Activated T-helper 17 cell treated with anti-CD3 and anti-CD28 coated beads, Interleukin-2, amount 50 U/mL, for 72 hours (primary cell): Measurements from ENCODE around the gene SLX9. TPM values are rescaled to one million over a fixed set of nuclear protein-coding genes. Genes with fewer than 3 reads are reported as not detected.
"Not testable (repeated sequence)": the region's sequence is repeated elsewhere in the genome, so short reads cannot be mapped to it uniquely, and the experiment has no call there.

Experiments used
- ATAC-seq: fragments of 150-1000 bp; cut with Tn5 transposase; replicated peaks from 2 replicates; pipeline ENCODE4 v1.10.0; 2021; ENCODE audit warnings: mild to moderate bottlenecking, moderate library complexity
- H3K27ac Mint-ChIP-seq: one replicate; pipeline ENCODE4 v1.8.0; 2022; ENCODE audit warnings: mixed read lengths
- H3K27me3 Mint-ChIP-seq: one replicate; pipeline ENCODE4 v1.8.0; 2022; ENCODE audit warnings: mixed read lengths
- H3K36me3 Mint-ChIP-seq: one replicate; pipeline ENCODE4 v1.8.0; 2022; ENCODE audit warnings: low read depth, mild to moderate bottlenecking, mixed read lengths
- H3K4me1 Mint-ChIP-seq: one replicate; pipeline ENCODE4 v1.8.0; 2022; ENCODE audit warnings: mixed read lengths
- H3K4me3 Mint-ChIP-seq: one replicate; pipeline ENCODE4 v1.8.0; 2022; ENCODE audit warnings: mild to moderate bottlenecking, mixed read lengths
- H3K9me3 Mint-ChIP-seq: one replicate; pipeline ENCODE4 v1.8.0; 2022; ENCODE audit warnings: mixed read lengths
- total RNA-seq, 2 donors: library from RNA; stranded (reverse); gene quantifications; one replicate each; pipeline ENCODE4 v1.2.3, GENCODE V29; 2022

Gene SLX9
- total RNA-seq, 2 donors from 2014 or later, result 28.6 to 56.7 TPM

GRCh38 chr21:45020629-45021427, 81.0 kb downstream of the SLX9 start:
- H3K27ac Mint-ChIP-seq, result no peak overlapping the region
- no peak overlapping the region for H3K4me3 Mint-ChIP-seq
- peaks cover 7% of the 10 kb centered on the region for H3K36me3 Mint-ChIP-seq
- peaks cover 5% of the 10 kb centered on the region for H3K4me1 Mint-ChIP-seq
- peaks cover 4% of the 10 kb centered on the region for H3K9me3 Mint-ChIP-seq
- H3K27me3 Mint-ChIP-seq, result peaks cover 22% of the 10 kb centered on the region
- no peak for ATAC-seq

GRCh38 chr21:45021428-45022347, 81.9 kb downstream of the SLX9 start:
- H3K36me3 Mint-ChIP-seq, result peaks cover 7% of the 10 kb centered on the region
- ATAC-seq, result no peak
- peaks cover 5% of the 10 kb centered on the region for H3K4me1 Mint-ChIP-seq
- peaks cover 17% of the 10 kb centered on the region for H3K27me3 Mint-ChIP-seq
- no peak overlapping the region for H3K4me3 Mint-ChIP-seq
- no peak overlapping the region for H3K27ac Mint-ChIP-seq
- H3K9me3 Mint-ChIP-seq, result peaks cover 4% of the 10 kb centered on the region

- H3K36me3 Mint-ChIP-seq, result peaks cover 7% of the 10 kb centered on the region
- H3K27me3 Mint-ChIP-seq, result peaks cover 15% of the 10 kb centered on the region
- H3K4me1 Mint-ChIP-seq, result peaks cover 5% of the 10 kb centered on the region
Measured at GRCh38 chr21:45022348-45022675, 82.5 kb downstream of the SLX9 start.

GRCh38 chr21:45022736-45023135, 82.9 kb downstream of the SLX9 start:
- Mint-ChIP-seq H3K4me1 (peaks cover 2% of the 10 kb centered on the region), H3K27me3 (peaks cover 11% of the 10 kb centered on the region), H3K27ac (no peak overlapping the region), H3K4me3 (no peak overlapping the region), H3K9me3 (peaks cover 4% of the 10 kb centered on the region), H3K36me3 (peaks cover 3% of the 10 kb centered on the region)
- ATAC-seq, result no peak

More at GRCh38 chr21:45022348-45022675, 82.5 kb downstream of the SLX9 start:
- Mint-ChIP-seq H3K4me3 (no peak overlapping the region), H3K27ac (no peak overlapping the region), H3K9me3 (peaks cover 4% of the 10 kb centered on the region)
- no peak for ATAC-seq

- not testable (repeated sequence) for H3K27ac Mint-ChIP-seq, H3K4me1 Mint-ChIP-seq, H3K36me3 Mint-ChIP-seq, ATAC-seq, H3K9me3 Mint-ChIP-seq, H3K27me3 Mint-ChIP-seq, H3K4me3 Mint-ChIP-seq
Measured at GRCh38 chr21:45024516-45024915, 84.7 kb downstream of the SLX9 start.

GRCh38 chr21:45026066-45026745, 86.4 kb downstream of the SLX9 start:
- peaks cover 3% of the 10 kb centered on the region for H3K27me3 Mint-ChIP-seq
- ATAC-seq, result no peak

More at GRCh38 chr21:45026066-45026745, 86.4 kb downstream of the SLX9 start:
- no peaks in the 10 kb centered on the region for H3K36me3 Mint-ChIP-seq
- H3K27ac Mint-ChIP-seq, result no peak overlapping the region
- H3K9me3 Mint-ChIP-seq, result peaks cover 4% of the 10 kb centered on the region
- no peak overlapping the region for H3K4me3 Mint-ChIP-seq
- no peaks in the 10 kb centered on the region for H3K4me1 Mint-ChIP-seq

Other genes with a start within 250 kb of the SLX9 start
- gene KRTAP10-12, start 242.9 kb upstream of the SLX9 start, total RNA-seq, result not detected
- under 1 TPM in 1 of 2 donors, not detected in 1; 0.08 TPM for gene TSPEAR, start 228.5 kb upstream of the SLX9 start, total RNA-seq
- 100 to 1,000 TPM in 1 of 2 donors, 10 to 100 TPM in 1; 88.9 to 136 TPM for gene UBE2G2, start 138.2 kb upstream of the SLX9 start, total RNA-seq
- 10 to 100 TPM; 52.6 to 86.2 TPM for gene SUMO3, start 122.0 kb upstream of the SLX9 start, total RNA-seq
- gene PTTG1IP, start 66.3 kb upstream of the SLX9 start, total RNA-seq, result 10 to 100 TPM; 76.5 to 78.8 TPM
- 100 to 1,000 TPM; 240 to 302 TPM for gene ITGB2, start 19.1 kb upstream of the SLX9 start, total RNA-seq
- gene ADARB1, start 134.6 kb downstream of the SLX9 start, total RNA-seq, result 10 to 100 TPM; 22.7 to 32.0 TPM